T-cell (primary cell): ENCODE results near the gene RBFOX1. TPM values are rescaled to one million over a fixed set of nuclear protein-coding genes. Genes with fewer than 3 reads are reported as not detected.

Experiments used
- ATAC-seq, 4 experiments: fragments of 200-7000 bp in 3 of 4; fragments of 150-1000 bp in 1 of 4; cut with Tn5 transposase; replicated peaks in 1 of 4; 1 replicate in 3 of 4; 2 replicates in 1 of 4; pipeline ENCODE4 v1.10.0; 2021; ENCODE audit warnings: moderate library complexity in 3 of 4, mild to moderate bottlenecking in 2 of 4, moderate number of reproducible peaks in 1 of 4
- CTCF ChIA-PET, 2 donors: fragments of 300-600 bp; sonication (Branson Sonifier 250); formaldehyde crosslinking; loops; one replicate each; lab custom pipeline; 2022; ENCODE audit warnings: antibody characterized with exemption in 2 of 2; lab: Charles Lee
- POLR2A ChIA-PET, 2 donors: fragments of 300-600 bp; sonication (Branson Sonifier 250); formaldehyde crosslinking; loops; one replicate each; lab custom pipeline; 2022; ENCODE audit warnings: antibody characterized with exemption in 2 of 2; lab: Charles Lee
- DNase-seq, 35 experiments: peaks; one replicate each; pipeline versions ENCODE4 v3.0.0 to v3.0.0-alpha.2; 2013 to 2023
- H3K27ac ChIP-seq: one replicate; pipeline ENCODE4 v1.5.1; 2013; ENCODE audit warnings: low read length
- H3K27me3 ChIP-seq, 2 experiments: replicated peaks in 1 of 2; 1 replicate in 1 of 2; 2 replicates in 1 of 2; pipeline versions ENCODE4 v1.6.1 to v1.7.0; 2013; ENCODE audit warnings: low read length in 1 of 2, mixed read lengths in 1 of 2; ENCODE audit not compliant: control insufficient read depth in 2 of 2, insufficient read depth in 2 of 2; ENCODE audit errors: extremely low read depth in 1 of 2
- H3K36me3 ChIP-seq, 2 donors: 1 replicate in 1 of 2; 2 replicates in 1 of 2; pipeline versions ENCODE4 v1.6.1 to v1.7.0; 2013; ENCODE audit warnings: low read length in 1 of 2; ENCODE audit not compliant: control insufficient read depth in 2 of 2, insufficient read depth in 1 of 2; ENCODE audit errors: extremely low read depth in 1 of 2
- H3K4me1 ChIP-seq, 2 experiments: 1 replicate in 1 of 2; 2 replicates in 1 of 2; pipeline versions ENCODE4 v1.6.1 to v1.7.0; 2013; ENCODE audit warnings: low read length in 2 of 2, mixed read lengths in 1 of 2; ENCODE audit not compliant: insufficient read depth in 2 of 2, control insufficient read depth in 1 of 2; ENCODE audit errors: extremely low read depth in 1 of 2
- H3K4me3 ChIP-seq, 2 donors: 1 replicate in 1 of 2; 2 replicates in 1 of 2; pipeline versions ENCODE4 v1.5.1 to v1.7.0; 2013; ENCODE audit warnings: mild to moderate bottlenecking in 2 of 2, low read length in 1 of 2, moderate library complexity in 1 of 2; ENCODE audit not compliant: control insufficient read depth in 1 of 2; ENCODE audit errors: extremely low read depth in 1 of 2
- H3K9me3 ChIP-seq: 2 replicates; pipeline ENCODE4 v1.7.0; 2013
- H3K27ac Mint-ChIP-seq, 2 donors: one replicate each; pipeline ENCODE4 v1.8.0; 2020 to 2021; ENCODE audit warnings: mild to moderate bottlenecking in 2 of 2, mixed read lengths in 2 of 2
- H3K27me3 Mint-ChIP-seq, 2 donors: one replicate each; pipeline ENCODE4 v1.8.0; 2021 to 2022; ENCODE audit warnings: mixed read lengths in 2 of 2
- H3K36me3 Mint-ChIP-seq: one replicate; pipeline ENCODE4 v1.8.0; 2021; ENCODE audit warnings: mixed read lengths
- H3K4me1 Mint-ChIP-seq, 3 donors: one replicate each; pipeline ENCODE4 v1.8.0; 2020 to 2022; ENCODE audit warnings: mixed read lengths in 3 of 3, mild to moderate bottlenecking in 1 of 3
- H3K4me3 Mint-ChIP-seq, 3 donors: one replicate each; pipeline ENCODE4 v1.8.0; 2020 to 2022; ENCODE audit warnings: mild to moderate bottlenecking in 3 of 3, mixed read lengths in 3 of 3, moderate library complexity in 3 of 3
- H3K9me3 Mint-ChIP-seq, 3 donors: one replicate each; pipeline ENCODE4 v1.8.0; 2020 to 2022; ENCODE audit warnings: mixed read lengths in 3 of 3
- WGBS: methylation state at CpG from one replicate; pipeline ENCODE4 v1.1.5; 2013; ENCODE audit warnings: missing lambda C conversion rate; ENCODE audit not compliant: insufficient coverage; 5-methylcytosine and 5-hydroxymethylcytosine counted together
- total RNA-seq, 35 experiments: library from RNA in 6 of 35; stranded (reverse) in 6 of 35; fragments of 120-200 nt in 1 of 35; gene quantifications; one replicate each; pipeline versions ENCODE4 v1.2.1 to v1.2.4 and lab custom pipeline; 2013 to 2026

Gene RBFOX1
- total RNA-seq, 5 donors from 2014 or later (not counting 1 experiment from before 2014, with no cell fraction given), result not detected

DNA sequence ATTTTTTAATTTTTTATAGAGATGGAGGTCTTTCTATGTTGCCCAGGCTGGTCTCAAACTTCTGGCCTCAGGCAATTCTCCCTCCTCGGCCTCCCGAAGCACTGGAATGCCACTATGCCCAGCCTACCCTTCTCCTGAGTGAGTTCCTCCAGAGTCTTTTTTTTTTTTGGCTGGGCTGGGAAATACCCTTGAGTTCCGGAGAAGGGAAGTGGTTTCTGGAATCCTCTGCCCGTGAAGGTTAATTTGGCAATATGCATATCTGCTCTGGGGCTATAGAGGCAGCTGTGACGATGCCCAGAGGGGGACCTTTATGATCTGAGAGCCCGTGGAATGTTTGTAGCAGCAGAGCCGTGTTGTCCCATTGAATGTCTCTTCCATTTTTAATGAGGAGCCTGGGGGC, 217.5 kb downstream of the RBFOX1 start:
- H3K27me3 ChIP-seq, result no peaks in the 10 kb centered on the region
- no peak for DNase-seq
- no peak overlapping the region for H3K4me3 ChIP-seq
- H3K36me3 ChIP-seq, result no peaks in the 10 kb centered on the region
- H3K27ac ChIP-seq, result no peak overlapping the region
- H3K4me1 ChIP-seq, result no peaks in the 10 kb centered on the region
- no peaks in the 10 kb centered on the region for H3K36me3 Mint-ChIP-seq
- no peak for ATAC-seq
- no peak overlapping the region for H3K4me3 Mint-ChIP-seq
- no peaks in the 10 kb centered on the region for H3K4me1 Mint-ChIP-seq
- no peak overlapping the region for H3K27ac Mint-ChIP-seq
- peaks cover 13 to 22% (median 16%) of the 10 kb centered on the region in 3 donors for H3K9me3 Mint-ChIP-seq
- no peaks in the 10 kb centered on the region for H3K9me3 ChIP-seq
- H3K27me3 Mint-ChIP-seq, result no peaks in the 10 kb centered on the region
- POLR2A ChIA-PET, result no interaction called here
- 60% methylated on average over 4 of the region's 7 CpGs for WGBS
- CTCF ChIA-PET, result no interaction called here

DNA sequence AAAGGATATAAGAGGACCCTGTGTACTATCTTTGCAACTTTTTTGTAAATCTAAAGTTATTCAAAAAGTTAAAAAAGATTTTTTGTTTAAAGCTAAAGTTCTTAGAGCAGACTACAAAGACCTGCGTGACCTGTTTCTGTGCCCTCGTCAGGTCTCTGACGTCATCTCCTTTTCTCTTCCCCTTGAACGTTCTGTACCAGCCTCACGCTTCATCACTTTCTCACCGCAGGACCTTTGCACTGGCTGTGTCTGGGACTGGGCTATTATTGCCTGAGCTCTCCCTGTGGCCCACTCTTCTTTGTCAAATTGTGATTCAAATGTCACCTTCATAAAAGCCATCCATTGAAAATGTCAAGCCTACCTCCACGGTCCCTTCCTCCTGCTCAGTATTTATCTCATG, 222.8 kb downstream of the RBFOX1 start:
- ATAC-seq, result no peak

DNA sequence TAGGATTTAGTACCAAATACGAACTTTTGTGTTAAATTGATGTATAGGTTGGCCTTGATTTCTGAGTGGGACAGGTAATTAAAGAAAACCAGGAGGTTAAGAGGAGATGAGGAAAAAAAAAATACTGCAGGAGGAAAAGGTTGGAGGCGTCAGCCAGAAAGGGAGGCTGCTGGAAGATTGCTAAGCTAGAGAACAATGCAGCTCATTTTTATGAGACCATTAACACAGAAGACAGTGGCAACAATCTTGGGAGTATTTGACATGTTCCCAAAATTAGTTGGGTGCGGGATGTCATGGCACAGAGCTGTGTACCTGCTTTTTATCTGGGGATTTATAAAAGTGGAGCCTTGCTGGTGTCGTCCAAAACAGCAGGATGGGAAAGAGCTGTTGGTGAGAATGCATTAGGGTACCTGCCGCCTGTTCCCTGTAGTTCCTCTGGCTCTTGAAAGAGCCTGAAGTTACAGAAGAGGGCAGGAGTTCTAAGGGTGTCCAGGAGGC, 229.3 kb downstream of the RBFOX1 start:
- Histone ChIP-seq H3K4me1 (no peaks in the 10 kb centered on the region), H3K9me3 (no peaks in the 10 kb centered on the region), H3K27ac (no peak overlapping the region), H3K36me3 (no peaks in the 10 kb centered on the region), H3K4me3 (no peak overlapping the region), H3K27me3 (no peaks in the 10 kb centered on the region)
- Mint-ChIP-seq H3K27ac (no peak overlapping the region), H3K36me3 (no peaks in the 10 kb centered on the region), H3K9me3 (peaks cover 15 to 24% (median 15%) of the 10 kb centered on the region in 3 donors), H3K4me3 (no peak overlapping the region), H3K27me3 (no peaks in the 10 kb centered on the region), H3K4me1 (no peaks in the 10 kb centered on the region)
- 73% methylated on average over 5 of the region's 5 CpGs for WGBS
- ChIA-PET CTCF (no interaction called here), POLR2A (no interaction called here)
- no peak for ATAC-seq
- DNase-seq, result no peak

More for the DNA sequence above, 222.8 kb downstream of the RBFOX1 start:
- H3K27me3 Mint-ChIP-seq, result no peaks in the 10 kb centered on the region
- no peak overlapping the region for H3K4me3 ChIP-seq
- no peaks in the 10 kb centered on the region for H3K36me3 ChIP-seq
- 91% methylated on average over 6 of the region's 7 CpGs for WGBS
- no peaks in the 10 kb centered on the region for H3K4me1 Mint-ChIP-seq
- no peaks in the 10 kb centered on the region for H3K27me3 ChIP-seq
- CTCF ChIA-PET, result no interaction called here
- no peak overlapping the region for H3K27ac Mint-ChIP-seq
- no peaks in the 10 kb centered on the region for H3K36me3 Mint-ChIP-seq
- no peak overlapping the region for H3K27ac ChIP-seq
- H3K4me3 Mint-ChIP-seq, result no peak overlapping the region
- peaks cover 11 to 17% (median 17%) of the 10 kb centered on the region in 3 donors for H3K9me3 Mint-ChIP-seq
- no peak for DNase-seq
- no peaks in the 10 kb centered on the region for H3K4me1 ChIP-seq
- H3K9me3 ChIP-seq, result no peaks in the 10 kb centered on the region
- POLR2A ChIA-PET, result no interaction called here

DNA sequence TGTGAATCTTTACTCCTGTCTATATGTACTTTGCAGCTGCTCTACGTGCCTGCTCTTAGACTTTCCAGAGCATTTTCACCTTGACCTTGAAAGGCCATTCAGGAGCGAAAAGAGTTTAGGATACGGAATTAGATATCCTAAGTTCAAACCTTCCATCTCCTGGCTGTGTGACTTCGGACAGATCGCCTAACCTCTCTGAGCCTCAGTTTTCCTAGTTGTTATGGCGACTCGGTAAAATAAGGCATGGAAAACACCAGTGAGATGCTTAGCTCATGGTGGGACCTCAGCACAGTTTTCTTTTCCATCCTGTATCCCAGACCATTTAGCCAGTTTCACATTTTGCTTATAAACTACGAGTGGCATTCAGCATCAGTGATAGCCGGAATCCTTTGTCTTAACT, 233.7 kb downstream of the RBFOX1 start:
- CTCF ChIA-PET, result no interaction called here
- peaks cover 16 to 26% (median 24%) of the 10 kb centered on the region in 3 donors for H3K9me3 Mint-ChIP-seq
- Histone ChIP-seq H3K27me3 (no peaks in the 10 kb centered on the region), H3K27ac (no peak overlapping the region), H3K4me1 (no peaks in the 10 kb centered on the region), H3K4me3 (no peak overlapping the region), H3K36me3 (no peaks in the 10 kb centered on the region), H3K9me3 (no peaks in the 10 kb centered on the region)
- ATAC-seq (no peak), DNase-seq (no peak)
- H3K27me3 Mint-ChIP-seq, result no peaks in the 10 kb centered on the region
- POLR2A ChIA-PET, result no interaction called here
- H3K4me3 Mint-ChIP-seq, result no peak overlapping the region
- H3K27ac Mint-ChIP-seq, result no peak overlapping the region
- 92% methylated on average over 6 of the region's 9 CpGs for whole genome bisulfite sequencing
- no peaks in the 10 kb centered on the region for H3K36me3 Mint-ChIP-seq
- H3K4me1 Mint-ChIP-seq, result no peaks in the 10 kb centered on the region

DNA sequence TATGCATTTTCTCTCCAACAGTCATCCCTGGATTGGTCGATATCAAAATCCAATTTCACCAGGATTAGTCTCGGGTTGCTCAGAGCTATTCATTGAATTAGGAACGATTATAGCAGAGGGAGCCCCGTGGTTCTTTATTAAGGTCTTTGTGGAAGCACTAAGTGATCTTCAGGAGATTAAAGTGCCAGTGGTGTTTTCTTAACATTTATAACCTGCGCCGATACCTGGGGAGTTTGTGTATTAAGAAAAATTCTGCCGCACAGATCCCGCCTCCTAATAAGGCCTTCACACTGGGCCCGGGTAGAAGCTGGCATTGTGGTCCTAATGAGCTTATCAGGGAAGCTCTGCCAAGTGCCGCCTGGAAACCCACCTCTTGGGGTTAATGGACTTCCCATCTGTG, 238.7 kb downstream of the RBFOX1 start:
- H3K27ac Mint-ChIP-seq, result no peak overlapping the region
- H3K9me3 ChIP-seq, result no peaks in the 10 kb centered on the region
- no peaks in the 10 kb centered on the region for H3K27me3 Mint-ChIP-seq
- H3K4me3 ChIP-seq, result no peak overlapping the region
- no peaks in the 10 kb centered on the region for H3K4me1 Mint-ChIP-seq
- no peak overlapping the region for H3K4me3 Mint-ChIP-seq
- no CpG with 5 or more reads among the region's 10 CpGs for whole genome bisulfite sequencing
- no peaks in the 10 kb centered on the region for H3K4me1 ChIP-seq
- no peak overlapping the region for H3K27ac ChIP-seq
- CTCF ChIA-PET, result no interaction called here
- POLR2A ChIA-PET, result no interaction called here
- H3K27me3 ChIP-seq, result no peaks in the 10 kb centered on the region
- no peaks in the 10 kb centered on the region for H3K36me3 ChIP-seq
- ATAC-seq (no peak), DNase-seq (no peak)
- H3K36me3 Mint-ChIP-seq, result no peaks in the 10 kb centered on the region
- peaks cover 10 to 13% (median 12%) of the 10 kb centered on the region in 3 donors for H3K9me3 Mint-ChIP-seq

DNA sequence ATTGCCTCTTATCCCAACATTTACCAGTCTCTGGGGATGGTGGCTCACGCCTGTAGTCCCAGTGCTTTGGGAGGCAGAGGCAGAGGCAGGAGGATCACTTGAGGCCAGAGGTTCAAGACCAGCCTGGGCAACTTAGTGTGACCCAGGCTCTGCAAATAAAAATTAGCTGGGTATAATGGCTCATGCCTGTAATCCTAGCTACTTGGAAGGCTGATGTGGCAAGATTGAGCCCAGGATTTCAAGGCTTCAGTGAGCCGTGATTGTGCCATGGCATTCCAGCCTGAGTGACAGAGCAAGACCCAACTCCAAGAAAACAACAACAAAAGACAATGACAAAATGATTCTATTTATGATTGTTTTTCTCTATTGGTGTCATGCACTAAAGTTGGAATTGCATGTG, 244.9 kb downstream of the RBFOX1 start:
- ChIA-PET POLR2A (no interaction called here), CTCF (no interaction called here)
- H3K27me3 Mint-ChIP-seq, result no peaks in the 10 kb centered on the region
- H3K36me3 Mint-ChIP-seq, result no peaks in the 10 kb centered on the region
- H3K4me1 ChIP-seq, result no peaks in the 10 kb centered on the region
- H3K27me3 ChIP-seq, result no peaks in the 10 kb centered on the region
- DNase-seq (no peak), ATAC-seq (no peak)
- no CpG with 5 or more reads among the region's 2 CpGs for whole genome bisulfite sequencing
- no peak overlapping the region for H3K27ac Mint-ChIP-seq
- peaks cover 10 to 32% (median 11%) of the 10 kb centered on the region in 3 donors for H3K9me3 Mint-ChIP-seq
- no peak overlapping the region for H3K4me3 ChIP-seq
- no peaks in the 10 kb centered on the region for H3K36me3 ChIP-seq
- no peak overlapping the region for H3K4me3 Mint-ChIP-seq
- no peak overlapping the region for H3K27ac ChIP-seq
- no peaks in the 10 kb centered on the region for H3K4me1 Mint-ChIP-seq
- H3K9me3 ChIP-seq, result no peaks in the 10 kb centered on the region

DNA sequence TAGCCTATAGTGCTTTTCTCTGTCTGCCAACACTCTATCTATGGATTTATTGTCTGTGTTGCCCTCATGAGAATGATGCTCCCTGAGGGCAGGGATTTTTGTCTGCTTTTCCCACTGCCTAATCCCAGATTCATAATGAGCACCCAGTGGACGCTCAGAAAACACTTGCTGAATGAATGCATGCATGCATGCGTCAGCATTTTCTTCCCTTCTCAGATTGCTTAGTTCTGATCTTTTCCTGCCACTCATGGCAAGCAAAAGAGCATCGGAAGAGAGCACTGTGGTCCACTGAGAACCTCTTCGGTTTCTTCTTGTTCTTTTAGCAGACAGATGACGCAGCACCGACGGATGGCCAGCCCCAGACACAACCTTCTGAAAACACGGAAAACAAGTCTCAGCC, 246.8 kb downstream of the RBFOX1 start:
- ChIA-PET CTCF (no interaction called here), POLR2A (no interaction called here)
- no peaks in the 10 kb centered on the region for H3K27me3 ChIP-seq
- no peaks in the 10 kb centered on the region for H3K36me3 ChIP-seq
- Mint-ChIP-seq H3K4me1 (no peaks in the 10 kb centered on the region), H3K4me3 (no peak overlapping the region), H3K9me3 (peaks cover 10 to 32% (median 13%) of the 10 kb centered on the region in 3 donors), H3K27ac (no peak overlapping the region), H3K27me3 (no peaks in the 10 kb centered on the region), H3K36me3 (no peaks in the 10 kb centered on the region)
- ATAC-seq (no peak), DNase-seq (no peak)
- no peaks in the 10 kb centered on the region for H3K4me1 ChIP-seq
- no peak overlapping the region for H3K27ac ChIP-seq
- no peaks in the 10 kb centered on the region for H3K9me3 ChIP-seq
- H3K4me3 ChIP-seq, result no peak overlapping the region
- WGBS, result 77% methylated on average over 4 of the region's 8 CpGs
